GM18858 (cell line): ENCODE results near the gene HOXC9.

Source experiments
- ATAC-seq: cut with Tn5 transposase; IDR thresholded peaks from one replicate; pipeline ENCODE4 v1.9.1; 2021; ENCODE audit not compliant: unreplicated experiment

The HOXC9 gene

DNA sequence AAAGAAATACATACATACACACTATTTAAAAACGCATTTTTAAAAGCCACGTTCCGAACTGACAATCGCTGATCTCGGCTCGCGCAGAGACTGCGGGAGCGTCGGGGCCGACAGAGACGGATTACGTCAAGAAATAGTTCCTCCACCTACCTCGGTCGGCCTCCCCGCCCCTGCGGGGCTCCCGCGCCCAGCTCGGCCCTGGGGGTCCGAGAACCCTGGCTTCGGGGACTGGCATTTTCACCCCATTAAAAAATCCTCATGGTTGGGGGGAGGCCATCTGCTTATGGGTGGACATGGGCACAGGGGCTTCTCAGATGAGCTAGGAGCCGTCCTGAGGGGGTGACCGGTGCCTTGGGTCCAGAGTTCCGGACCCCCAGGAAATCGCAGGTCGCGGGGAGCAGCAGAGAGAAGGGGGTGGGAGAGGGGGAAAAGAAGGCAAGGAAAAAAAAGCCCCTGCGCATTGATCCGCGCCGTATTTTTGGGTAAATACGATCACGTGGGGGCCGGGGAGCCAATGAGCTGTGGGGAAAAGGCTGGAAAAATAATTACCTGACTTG, 324 bp upstream of the HOXC9 start:
- ATAC-seq: no peak

DNA sequence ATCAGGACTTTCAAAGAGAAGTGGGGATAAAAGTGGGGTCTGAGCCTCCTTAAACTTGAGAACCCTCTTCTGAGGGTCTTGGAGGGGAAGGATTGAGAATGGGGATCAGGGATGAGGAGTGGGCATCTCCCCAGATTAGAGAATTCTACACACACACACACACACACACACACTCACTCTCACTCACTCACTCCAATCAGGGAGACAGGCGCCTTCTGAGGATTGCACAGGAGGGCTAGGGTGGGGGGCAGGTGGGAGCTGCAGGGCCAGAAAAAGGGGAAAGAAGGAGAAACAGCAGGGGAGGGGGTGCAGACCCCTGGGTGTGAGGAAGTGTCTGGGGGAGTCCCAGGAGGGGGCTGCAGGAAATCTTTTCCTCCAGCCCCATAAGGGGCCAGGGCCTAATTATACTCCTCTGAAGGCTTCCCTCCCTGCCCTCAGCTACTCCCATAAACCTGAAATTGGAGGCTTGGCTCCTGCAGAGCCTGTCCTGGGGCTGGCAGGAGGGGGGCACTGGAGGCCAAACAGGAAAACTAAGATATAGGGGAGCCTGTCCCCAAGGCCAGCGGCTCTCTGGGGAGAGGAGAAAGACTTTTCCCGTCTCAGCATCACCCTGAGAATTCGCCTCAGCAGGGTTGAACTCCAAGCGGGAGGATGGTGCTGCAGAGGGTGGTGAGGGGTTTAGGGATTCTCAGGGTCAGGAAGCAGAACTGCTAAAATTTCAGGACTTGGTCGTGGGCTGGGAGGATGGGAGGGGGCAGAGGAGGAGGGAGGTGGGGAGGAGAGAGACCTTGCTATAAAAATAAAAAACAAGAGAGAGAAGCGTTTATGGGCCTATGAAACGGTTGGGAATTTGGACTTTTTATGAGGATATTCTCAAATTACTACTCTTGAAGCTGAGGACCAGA, 1.6 kb downstream of the HOXC9 start:
- ATAC-seq: no peak

DNA sequence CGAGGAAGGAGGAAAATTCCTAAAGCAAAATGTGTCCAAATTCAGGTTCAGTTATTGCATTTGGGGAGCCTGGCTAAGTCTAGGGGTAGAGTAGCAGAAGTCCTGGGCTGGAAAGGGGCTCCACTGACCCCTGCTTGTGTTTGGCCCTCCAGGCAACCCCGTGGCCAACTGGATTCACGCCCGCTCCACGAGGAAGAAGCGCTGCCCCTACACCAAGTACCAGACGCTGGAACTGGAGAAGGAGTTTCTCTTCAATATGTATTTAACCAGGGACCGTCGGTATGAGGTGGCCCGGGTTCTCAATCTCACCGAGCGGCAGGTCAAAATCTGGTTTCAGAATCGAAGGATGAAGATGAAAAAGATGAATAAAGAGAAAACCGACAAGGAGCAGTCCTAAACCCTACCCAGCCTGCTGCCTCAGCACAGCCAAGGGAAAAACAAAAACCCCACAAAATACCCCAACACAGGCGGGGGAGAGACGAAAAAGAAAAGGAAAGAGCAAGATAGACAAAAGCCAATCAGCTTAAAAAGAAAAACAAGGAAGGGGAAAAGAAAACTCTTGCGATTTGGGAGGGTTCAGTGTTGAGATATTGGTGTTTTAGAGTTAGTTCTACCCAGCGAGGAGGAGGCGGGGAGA, 2.4 kb downstream of the HOXC9 start:
- ATAC-seq: no peak

DNA sequence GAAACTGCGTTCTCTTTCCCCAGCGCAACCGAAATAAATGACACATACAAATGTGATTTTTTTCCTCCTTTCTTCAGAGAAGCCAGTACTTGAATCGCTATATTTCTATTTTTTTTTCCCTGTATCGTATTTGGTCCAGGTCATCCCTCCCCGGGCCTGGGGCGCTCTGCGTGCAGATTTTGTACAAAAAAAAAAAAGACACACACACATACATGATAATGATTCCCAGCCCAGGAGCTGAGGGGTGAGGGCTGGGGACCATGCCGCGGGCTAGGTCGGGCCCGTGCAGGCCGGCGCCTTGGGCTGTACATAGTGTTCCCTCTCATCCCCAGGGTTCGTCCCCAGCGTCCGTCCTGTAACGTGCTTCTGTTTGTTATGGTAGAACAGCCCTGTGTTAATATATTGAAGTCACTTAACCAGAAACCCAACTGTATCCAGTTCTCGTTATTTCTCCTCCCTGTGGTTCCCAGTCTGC, 3.0 kb downstream of the HOXC9 start:
- no peak for ATAC-seq

DNA sequence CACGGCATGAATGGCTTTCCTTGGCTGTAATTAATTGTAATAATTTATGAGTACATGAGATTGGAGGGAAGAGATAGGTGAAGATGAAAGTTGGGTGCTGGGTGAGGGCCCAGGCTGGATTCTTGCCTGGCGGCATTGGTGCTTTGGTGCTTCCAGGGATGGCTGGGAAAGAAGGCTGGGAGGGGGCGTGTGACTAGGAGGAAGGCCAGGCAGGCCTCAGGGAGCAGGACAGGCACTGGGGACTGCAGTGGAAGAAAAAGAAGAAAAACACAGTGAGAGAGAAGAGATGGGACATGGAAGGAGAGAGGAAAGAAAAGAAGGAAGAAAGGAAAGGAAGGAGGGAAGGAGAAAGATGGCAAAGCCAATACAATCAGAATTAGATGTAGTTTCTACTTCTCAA, 3.7 kb downstream of the HOXC9 start:
- ATAC-seq: no peak

DNA sequence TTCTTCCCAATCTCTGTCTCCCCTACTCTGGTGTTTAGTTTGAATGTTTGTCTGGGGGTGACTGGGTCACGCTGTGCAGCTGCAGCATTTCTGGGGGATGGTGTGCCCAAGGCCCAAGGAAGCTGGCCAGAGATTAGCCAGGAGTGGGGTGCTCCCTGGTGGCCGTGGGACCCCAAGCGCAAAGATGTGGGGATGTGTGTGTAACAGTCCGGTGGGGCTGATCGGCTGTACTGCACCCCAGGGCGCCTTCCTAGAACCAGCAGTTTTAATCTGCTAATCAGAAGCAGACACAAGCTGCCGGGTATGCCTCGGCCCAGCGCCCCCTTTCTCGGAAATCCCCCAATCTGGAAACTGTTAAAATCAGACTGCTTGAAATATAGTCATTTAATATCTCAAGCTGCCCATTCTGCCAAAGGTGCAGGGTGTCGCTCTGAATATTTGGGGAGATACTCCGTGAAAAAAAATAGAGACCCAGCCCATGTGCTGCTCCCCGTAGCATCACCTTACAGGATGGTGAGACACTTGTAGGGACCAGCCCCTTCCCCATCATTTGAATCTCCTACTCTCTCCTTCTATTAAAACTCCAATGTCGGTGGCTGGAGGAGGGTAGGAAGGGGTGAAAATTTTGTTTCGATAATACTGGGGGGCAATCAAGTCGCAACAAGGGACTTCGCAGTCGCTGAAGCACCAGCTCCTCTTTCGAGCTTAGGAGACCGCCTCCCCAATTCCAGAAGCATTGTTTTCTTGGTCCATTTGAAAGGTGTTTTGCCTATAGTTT, 4.3 kb downstream of the HOXC9 start:
- no peak for ATAC-seq

DNA sequence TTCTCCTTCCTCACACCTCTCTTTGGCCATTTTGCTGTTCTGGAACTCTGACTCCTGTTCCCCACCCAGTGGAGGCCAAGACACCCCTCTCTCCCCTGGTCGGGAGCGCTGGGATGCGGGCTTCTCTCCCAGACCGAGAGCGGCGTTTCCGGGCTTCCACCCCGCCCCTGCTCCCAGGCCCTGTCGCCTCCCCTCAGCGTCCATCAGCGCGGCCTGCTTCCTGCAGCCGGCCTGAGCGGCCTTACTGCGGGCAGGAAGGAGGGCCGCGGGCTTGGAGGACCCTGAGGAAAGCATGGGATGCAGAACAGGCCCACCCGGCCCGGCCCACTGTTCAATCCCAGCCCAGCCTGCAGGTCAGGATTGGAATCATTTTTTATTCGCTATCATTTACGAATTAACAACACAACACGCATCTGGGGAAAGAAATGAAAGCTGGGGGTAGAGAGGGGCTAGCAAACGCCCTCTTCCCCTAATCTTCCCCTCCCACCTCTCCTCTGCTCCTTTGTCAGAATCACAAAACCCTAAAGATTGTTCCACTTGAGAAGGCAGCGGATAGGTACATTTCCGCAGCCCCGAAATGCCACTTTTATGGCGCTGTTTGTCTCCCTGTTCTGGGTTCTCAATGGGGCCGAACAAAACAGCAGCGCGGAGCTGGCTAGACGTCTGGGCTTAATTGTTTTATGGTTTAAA, 5.0 kb downstream of the HOXC9 start:
- ATAC-seq: no peak

DNA sequence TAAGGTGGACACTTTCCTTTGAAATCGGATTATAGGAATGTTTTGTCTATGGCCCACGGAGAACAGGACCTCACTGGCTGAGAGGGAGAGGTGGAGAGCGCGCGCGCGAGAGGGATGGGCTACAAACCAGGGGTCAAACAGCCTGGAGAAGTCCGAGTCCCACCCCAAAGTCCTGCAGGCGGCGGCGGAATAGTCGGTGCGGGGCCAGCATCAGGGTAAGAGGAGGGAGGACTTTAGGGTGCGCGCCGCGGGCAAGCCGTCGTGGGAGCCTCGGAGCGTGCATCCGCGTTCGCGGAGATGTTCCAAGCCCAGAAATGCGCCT, 5.5 kb downstream of the HOXC9 start:
- no peak for ATAC-seq

DNA sequence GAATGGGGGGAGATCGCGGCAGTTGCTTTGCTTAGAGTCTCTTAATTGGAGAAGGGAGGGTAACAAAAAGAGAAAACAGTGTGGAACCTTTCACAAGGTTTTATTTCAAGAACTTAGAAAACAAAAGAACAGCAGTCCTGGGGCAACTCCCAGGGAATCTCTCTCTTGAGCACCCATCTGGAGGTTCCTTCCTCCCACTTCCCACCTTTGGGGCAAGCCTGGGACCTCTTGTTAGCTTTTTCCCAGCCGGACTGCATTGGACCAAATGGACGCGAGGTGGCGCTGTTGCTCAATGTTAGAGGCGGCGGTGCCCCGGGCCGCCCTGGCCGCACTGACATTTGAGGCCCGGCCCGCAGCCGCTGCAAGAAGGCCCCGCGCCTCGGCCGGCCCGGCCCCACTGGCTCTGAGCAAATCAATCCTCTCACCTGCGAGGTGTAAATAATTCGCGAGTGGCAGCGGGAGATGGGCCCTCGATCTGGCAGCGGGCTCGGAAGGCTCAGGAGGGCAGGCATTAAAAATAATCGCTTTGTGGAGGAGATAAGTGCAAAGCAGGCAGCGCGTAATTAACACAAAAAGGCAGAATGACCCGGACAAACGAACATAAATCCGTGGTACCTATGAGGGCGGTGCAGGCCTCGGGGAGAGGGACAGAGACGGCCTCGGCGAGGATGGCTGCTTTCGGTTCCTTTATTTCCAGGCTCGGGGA, 6.0 kb downstream of the HOXC9 start:
- no peak for ATAC-seq

DNA sequence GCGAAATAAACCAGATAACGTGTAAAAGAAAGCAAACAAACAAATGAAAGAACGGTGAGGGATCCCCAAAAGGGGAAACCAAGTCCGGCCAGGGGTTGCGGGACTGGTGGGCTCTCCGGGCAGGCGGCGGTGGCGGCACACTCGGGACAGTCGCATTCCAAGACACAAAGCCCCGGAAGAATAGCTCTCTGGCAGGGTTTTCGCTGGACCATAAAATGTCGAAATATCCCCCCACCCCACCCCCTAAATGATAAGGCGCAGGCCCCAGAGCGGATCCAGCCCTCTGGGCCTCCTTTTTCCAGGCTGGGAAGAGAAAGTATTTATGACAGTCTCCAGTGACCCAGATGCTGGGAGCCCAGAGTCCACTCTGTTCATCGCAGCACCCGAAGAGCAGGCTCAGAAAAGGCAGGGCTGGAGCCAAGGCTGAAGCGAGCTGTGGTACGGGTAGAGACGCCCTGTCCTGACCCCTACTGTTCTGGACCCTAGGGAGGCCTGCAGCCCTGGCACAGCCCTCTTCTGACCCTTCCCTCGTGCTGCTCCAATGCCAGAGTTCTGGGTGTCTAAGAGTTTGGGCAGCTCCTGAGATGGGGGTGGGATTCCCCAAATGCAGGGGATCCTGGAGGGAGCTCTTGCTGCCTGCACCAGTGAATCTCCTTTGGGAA, 6.7 kb downstream of the HOXC9 start:
- no peak for ATAC-seq

DNA sequence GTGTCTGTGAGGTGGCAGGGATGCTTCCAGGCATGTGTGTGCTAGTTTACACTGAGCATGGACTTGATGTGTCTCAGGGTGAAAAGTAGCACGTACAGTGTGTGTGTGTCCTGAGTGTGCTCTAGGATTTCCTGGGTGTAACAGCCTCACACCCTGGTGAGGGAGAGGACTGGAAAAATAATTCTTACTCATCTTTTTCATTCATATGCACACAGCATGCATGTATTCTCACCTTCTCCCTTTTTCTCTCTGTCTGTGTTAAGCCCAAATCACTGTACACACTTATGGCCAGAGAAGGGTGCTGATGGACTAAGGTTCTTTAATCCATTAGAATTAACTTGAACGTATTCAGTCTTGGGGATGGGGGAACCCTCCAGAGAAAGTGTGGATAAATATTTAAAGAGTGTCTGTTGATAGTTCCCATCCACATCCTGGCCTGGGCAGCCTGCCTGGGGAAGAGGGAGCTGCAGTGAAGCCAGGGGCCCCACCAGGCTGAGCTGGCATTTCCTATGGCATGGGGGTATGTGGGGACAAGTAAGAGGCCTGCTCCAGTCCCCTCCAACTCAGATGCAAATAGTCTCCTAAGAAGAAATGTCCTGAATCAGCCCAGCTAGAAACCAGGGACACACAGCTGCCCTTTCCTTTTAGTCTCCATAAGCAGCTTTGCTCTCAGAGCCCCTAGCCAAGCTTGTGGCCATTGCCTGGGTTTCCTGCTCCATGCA, 7.7 kb downstream of the HOXC9 start:
- no peak for ATAC-seq

DNA sequence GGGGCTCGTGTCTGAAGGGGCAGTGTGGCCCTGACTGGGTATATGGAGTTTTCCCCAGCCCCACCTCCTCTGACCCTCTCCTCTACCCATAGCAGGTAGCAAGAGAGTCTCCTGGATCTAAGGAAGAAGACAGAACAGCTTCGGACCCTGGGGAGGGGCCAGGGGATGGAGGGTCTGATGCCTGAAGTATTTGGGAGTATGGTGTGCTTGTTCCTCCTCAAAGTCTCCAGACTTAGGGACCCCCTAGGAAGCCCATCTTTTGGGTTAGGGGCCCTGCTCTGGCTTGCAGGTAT, 8.2 kb downstream of the HOXC9 start:
- ATAC-seq: no peak

DNA sequence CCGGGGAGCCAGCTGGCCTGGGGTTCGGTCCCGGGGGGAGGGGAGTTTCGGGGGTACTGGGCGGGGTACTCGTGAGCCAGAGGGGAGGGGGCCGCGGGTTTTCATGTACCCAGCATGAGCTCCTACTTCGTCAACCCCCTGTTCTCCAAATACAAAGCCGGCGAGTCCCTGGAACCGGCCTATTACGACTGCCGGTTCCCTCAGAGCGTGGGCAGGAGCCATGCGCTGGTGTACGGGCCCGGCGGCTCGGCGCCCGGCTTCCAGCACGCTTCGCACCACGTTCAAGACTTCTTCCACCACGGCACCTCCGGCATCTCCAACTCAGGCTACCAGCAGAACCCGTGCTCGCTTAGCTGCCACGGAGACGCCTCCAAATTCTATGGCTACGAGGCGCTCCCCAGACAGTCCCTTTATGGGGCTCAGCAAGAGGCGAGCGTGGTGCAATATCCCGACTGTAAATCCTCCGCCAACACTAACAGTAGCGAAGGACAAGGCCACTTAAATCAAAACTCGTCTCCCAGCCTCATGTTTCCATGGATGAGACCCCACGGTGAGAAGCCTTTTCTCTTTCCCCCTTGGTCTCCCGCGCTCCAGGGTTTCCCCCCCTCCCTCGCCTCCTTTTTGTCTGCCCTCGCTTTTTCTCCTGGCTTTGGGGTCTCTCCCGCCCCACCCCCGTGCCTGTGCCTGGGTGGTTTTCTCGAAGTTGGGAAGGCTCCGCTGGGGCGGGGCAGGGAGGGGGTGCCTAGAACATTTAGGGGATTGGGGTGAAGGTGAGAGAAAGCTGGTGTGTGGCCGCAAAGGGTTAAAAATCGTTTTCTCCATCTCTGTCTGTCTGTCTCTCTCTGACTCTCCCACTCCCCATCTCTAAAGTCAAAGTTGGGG, 9.5 kb downstream of the HOXC9 start:
- ATAC-seq: no peak

DNA sequence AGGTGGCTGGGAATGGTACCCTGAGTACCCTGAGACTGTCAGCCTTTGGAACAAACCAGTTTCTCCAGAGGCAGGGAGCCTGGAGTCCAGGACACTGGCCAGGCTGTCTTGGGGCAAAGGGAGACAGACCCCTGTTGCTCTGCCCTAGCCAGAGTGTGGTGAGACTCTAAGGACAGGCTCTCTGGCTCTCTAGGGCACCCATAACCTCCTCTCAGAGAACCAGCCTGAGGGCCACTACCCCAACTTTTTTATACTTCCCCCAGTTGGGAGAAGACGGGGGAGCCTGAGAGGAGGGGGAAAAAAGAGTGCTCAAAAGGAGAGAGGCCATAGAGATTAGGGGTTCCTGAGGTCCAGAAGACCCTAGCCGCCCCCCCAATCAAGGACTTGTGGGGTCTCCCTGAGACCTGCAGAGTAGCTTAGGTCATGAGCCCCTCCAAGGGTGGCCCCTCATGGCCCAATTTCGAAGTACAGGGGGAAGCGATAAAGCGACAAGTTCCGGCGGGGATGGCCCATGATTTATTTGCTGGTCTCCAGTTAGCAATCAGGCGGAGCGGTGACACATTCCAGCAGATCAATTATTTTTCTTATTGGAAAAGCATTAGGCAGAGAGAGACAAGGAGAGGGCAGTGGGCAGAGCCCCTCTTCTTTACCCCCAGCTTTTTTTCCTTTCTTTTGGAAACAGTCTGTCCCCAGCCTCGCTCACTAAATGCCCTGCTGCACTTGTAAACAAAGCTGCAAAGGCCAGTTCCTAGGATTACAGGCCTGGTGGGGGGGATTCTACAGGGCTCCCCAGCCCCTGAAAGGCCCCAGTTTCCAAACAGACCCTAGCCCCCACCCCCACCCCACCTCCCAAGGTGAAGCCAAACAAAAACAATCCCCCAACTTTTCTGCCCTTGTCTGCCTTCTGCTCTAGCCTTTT, 10.4 kb downstream of the HOXC9 start:
- no peak for ATAC-seq

DNA sequence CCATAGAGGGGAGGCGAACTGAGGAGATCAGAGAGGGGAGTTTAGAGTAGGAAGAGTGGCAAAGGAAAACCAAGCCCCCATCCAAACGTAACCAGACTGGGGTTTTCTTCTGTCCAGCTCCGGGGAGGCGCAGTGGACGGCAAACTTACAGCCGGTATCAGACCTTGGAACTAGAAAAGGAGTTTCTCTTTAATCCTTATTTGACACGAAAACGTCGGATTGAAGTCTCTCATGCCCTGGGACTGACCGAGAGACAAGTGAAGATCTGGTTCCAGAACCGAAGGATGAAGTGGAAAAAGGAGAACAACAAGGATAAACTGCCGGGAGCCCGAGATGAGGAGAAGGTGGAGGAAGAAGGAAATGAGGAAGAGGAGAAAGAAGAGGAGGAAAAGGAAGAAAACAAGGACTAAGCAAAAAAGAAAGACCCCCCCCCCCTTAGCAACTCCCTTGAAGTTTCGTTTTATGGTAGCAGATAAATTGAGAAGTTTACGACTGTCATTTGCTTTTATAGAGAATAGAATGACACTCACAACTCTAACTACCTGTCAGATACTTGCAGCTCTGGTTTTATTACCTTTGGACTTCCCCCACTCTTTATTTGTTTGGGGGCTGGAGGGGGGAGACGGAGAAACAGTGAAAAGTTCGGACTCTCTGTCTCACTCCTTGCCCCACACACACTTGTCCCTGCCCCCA, 11.2 kb downstream of the HOXC9 start:
- no peak for ATAC-seq

DNA sequence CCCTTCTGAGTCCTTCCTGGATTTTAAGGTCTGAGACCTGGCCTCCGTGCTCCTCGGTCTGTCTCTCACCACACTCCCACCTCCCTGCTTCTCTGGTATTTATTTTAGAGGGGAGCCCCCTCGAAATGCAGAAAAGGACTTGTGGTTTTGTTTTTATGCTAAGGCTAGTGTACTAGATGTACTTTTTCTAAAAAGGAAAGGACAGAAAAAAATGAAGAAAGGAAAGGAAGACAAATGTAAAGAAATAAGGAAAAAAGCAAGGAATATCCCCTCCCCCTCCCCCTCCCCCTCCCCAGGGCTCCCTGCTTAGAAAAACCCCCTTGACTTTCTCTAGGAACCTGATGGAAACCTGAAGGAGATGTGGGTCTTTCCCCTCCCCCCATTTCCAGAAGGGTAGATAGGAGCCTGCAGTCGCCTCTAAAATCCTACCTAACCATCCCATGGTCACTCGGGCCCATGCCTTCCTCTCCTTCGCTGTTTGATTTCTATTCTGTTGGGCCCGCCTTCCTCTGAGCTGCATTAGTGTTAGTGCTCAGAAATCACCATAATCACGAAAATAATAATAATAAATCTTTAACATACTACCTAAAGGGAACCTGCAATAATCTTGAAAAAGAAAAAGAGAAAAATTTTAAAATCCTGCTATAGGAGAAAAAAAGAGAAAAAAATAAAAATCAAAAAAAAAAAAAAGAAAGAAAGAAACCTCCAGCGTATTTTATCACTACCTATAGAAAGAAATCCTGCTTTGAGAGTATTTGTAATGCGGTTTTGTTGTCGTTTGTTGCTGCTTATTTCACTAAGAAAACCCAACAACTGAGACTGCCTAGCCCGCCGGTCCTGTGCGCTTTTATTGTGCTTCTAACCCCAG, 11.9 kb downstream of the HOXC9 start:
- no peak for ATAC-seq
